ENCODE data around the gene HSDL1. TPM values are rescaled to one million over a fixed set of nuclear protein-coding genes. Genes with fewer than 3 reads are reported as not detected.

The HSDL1 gene
- total and polyA plus RNA-seq, 10 of the 15 experiments (the other 5 are each of a cell fraction or from before 2014, with no cell fraction given), result 2.0 to 13.4 (median 5.6) TPM

- Histone ChIP-seq H2AFZ (ENCODE audit: control insufficient read depth, low read depth, low read length) (peak overlapping the region; percentile 80), H3K27me3 (replicated peaks in 1 of 2; ENCODE audit: control insufficient read depth in 2 of 2, insufficient read depth in 2 of 2, low read length in 1 of 2) (no peaks in the 10 kb centered on the region), H3K4me2 (ENCODE audit: control insufficient read depth, insufficient read depth) (peak overlapping the region; percentile 91), H3K79me2 (ENCODE audit: control insufficient read depth, insufficient read depth, low read length) (peaks cover 1% of the 10 kb centered on the region), H3K4me1 (ENCODE audit: control insufficient read depth, insufficient read depth, low read length) (peaks cover 4% of the 10 kb centered on the region), H3K9ac (ENCODE audit: control insufficient read depth, insufficient read depth, low read length) (peak overlapping the region; percentile 56), H3K4me3 (peak overlapping the region; percentile 91), H3K27ac (ENCODE audit: control insufficient read depth, insufficient read depth) (no peak overlapping the region), H3K9me3 (replicated peaks; ENCODE audit: control insufficient read depth, insufficient read depth, low read length) (no peaks in the 10 kb centered on the region), H4K20me1 (ENCODE audit: control insufficient read depth, insufficient read depth) (no peaks in the 10 kb centered on the region), H3K36me3 (ENCODE audit: control insufficient read depth in 2 of 2, insufficient read depth in 2 of 2, low read length in 1 of 2) (no peaks in the 10 kb centered on the region)
- ATAC-seq (peak; percentile 67), FAIRE-seq (peak; percentile 35), DNase-seq (ENCODE audit: low read depth, low spot score) (no peak)
- WGBS (ENCODE audit: insufficient coverage, insufficient replicate concordance, low lambda C conversion rate, missing lambda C conversion rate), result under 1% methylated on average over 27 of the region's 39 CpGs
- ChIA-PET POLR2A (interaction anchor here (0.9 kb wide), 1 partner anchor 28 kb away, joined by 5 read pairs; no protein-coding TSS in a partner anchor), CTCF (interaction anchor here (1.1 to 2.4 kb wide), 4 partner anchors 12 to 362 kb away, joined by 3 to 8 read pairs (median 4); partner anchors contain the start of genes MBTPS1 and TAF1C), RAD21 (ENCODE audit: unreplicated experiment) (interaction anchor here (0.7 kb wide), 1 partner anchor 11 kb away, joined by 3 read pairs; no protein-coding TSS in a partner anchor), SMC1A (ENCODE audit: uncharacterized antibody, unreplicated experiment) (no interaction called here)
- in situ Hi-C loops (cut with MboI) (loop anchor here (5.0 kb wide), 1 partner anchor 57 kb away; no protein-coding TSS in a partner anchor), intact Hi-C loops (cut with micrococcal nuclease; ENCODE audit: unreplicated experiment) (loop anchor here (2.0 kb wide), 1 partner anchor 28 kb away; the partner anchor contains the start of gene MBTPS1)
- TSS peak; percentile 62 for BruUV-seq (replicated peaks)
- TF ChIP-seq RAD21 (IDR thresholded peaks at IDR 0.05; ENCODE audit: insufficient read depth, low read depth, low read length) (no peak), MTA2 (IDR thresholded peaks at IDR 0.05; ENCODE audit: low read depth) (no peak), BHLHE40 (IDR thresholded peaks at IDR 0.05; ENCODE audit: borderline replicate concordance in 1 of 2, low read depth in 2 of 2, low read length in 1 of 2) (peak in 1 of 2 experiments; percentile 60; a peak in 1 of 4 replicates), ZNF622 (IDR thresholded peaks at IDR 0.05) (no peak), GABPA (IDR thresholded peaks at IDR 0.05; ENCODE audit: low read depth) (no peak), IRF4 (IDR thresholded peaks at IDR 0.05; ENCODE audit: low read depth, low read length) (no peak)
- TF ChIP-seq, protein P1, sequence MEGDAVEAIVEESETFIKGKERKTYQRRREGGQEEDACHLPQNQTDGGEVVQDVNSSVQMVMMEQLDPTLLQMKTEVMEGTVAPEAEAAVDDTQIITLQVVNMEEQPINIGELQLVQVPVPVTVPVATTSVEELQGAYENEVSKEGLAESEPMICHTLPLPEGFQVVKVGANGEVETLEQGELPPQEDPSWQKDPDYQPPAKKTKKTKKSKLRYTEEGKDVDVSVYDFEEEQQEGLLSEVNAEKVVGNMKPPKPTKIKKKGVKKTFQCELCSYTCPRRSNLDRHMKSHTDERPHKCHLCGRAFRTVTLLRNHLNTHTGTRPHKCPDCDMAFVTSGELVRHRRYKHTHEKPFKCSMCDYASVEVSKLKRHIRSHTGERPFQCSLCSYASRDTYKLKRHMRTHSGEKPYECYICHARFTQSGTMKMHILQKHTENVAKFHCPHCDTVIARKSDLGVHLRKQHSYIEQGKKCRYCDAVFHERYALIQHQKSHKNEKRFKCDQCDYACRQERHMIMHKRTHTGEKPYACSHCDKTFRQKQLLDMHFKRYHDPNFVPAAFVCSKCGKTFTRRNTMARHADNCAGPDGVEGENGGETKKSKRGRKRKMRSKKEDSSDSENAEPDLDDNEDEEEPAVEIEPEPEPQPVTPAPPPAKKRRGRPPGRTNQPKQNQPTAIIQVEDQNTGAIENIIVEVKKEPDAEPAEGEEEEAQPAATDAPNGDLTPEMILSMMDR (IDR thresholded peaks at IDR 0.05 in 2 of 3, conservative IDR thresholded peaks at IDR 0.05 in 1 of 3; ENCODE audit: control insufficient read depth in 2 of 3, extremely low read depth in 1 of 3, insufficient read depth in 1 of 3, low read depth in 3 of 3, low read length in 3 of 3), result peak in 2 of 3 experiments; percentile 8 to 24; a peak in 1 of 6 replicates
These were observed 643 bp downstream of the HSDL1 start for GRCh38 chr16:84144209-84144858.
